ENCODE measurements around the gene PCDHGB3.

DNA sequence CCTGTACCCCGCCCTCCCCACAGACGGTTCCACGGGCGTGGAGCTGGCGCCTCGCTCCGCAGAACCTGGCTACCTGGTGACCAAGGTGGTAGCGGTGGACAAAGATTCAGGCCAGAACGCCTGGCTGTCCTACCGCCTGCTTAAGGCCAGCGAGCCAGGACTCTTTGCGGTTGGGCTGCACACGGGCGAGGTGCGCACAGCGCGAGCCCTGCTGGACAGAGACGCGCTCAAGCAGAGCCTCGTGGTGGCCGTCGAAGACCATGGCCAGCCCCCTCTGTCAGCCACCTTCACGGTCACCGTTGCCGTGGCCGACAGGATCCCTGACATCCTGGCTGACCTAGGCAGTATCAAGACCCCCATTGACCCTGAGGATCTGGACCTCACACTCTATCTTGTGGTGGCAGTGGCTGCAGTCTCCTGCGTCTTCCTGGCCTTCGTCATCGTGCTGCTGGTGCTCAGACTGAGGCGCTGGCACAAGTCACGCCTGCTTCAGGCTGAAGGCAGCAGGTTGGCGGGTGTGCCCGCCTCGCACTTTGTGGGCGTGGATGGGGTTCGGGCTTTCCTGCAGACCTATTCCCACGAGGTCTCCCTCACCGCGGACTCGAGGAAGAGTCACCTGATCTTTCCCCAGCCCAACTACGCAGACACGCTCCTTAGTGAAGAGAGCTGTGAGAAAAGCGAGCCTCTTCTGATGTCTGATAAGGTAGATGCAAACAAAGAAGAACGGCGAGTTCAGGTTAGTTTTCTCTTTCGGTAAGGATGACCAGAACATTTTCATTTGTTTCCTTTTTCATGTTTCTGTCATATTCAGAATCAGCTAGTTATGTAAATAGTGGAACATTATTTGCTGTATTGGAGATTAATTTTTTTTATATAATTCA lies 3.8 kb upstream of the PCDHGB3 start:
- TF ChIP-seq, protein P1, sequence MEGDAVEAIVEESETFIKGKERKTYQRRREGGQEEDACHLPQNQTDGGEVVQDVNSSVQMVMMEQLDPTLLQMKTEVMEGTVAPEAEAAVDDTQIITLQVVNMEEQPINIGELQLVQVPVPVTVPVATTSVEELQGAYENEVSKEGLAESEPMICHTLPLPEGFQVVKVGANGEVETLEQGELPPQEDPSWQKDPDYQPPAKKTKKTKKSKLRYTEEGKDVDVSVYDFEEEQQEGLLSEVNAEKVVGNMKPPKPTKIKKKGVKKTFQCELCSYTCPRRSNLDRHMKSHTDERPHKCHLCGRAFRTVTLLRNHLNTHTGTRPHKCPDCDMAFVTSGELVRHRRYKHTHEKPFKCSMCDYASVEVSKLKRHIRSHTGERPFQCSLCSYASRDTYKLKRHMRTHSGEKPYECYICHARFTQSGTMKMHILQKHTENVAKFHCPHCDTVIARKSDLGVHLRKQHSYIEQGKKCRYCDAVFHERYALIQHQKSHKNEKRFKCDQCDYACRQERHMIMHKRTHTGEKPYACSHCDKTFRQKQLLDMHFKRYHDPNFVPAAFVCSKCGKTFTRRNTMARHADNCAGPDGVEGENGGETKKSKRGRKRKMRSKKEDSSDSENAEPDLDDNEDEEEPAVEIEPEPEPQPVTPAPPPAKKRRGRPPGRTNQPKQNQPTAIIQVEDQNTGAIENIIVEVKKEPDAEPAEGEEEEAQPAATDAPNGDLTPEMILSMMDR (conservative IDR thresholded peaks at IDR 0.05 in 1 of 2, IDR thresholded peaks at IDR 0.05 in 1 of 2; ENCODE audit: low read depth in 1 of 2, low read length in 2 of 2), result no peak
- no peak for TF ChIP-seq EZH2 (IDR thresholded peaks at IDR 0.05; ENCODE audit: low read length, missing control alignments)

All from fibroblast of lung (primary cell).